ENCODE measurements around the gene CNP. TPM values are rescaled to one million over a fixed set of nuclear protein-coding genes. Genes with fewer than 3 reads are reported as not detected.
A peak's percentile ranks its signal among the peaks of the same experiment; 100 is the strongest.
"Not testable (repeated sequence)": the region's sequence is repeated elsewhere in the genome, so short reads cannot be mapped to it uniquely, and the experiment has no call there.

The CNP gene
- total RNA-seq, 1 donor from 2014 or later = 46.1 TPM

DNA sequence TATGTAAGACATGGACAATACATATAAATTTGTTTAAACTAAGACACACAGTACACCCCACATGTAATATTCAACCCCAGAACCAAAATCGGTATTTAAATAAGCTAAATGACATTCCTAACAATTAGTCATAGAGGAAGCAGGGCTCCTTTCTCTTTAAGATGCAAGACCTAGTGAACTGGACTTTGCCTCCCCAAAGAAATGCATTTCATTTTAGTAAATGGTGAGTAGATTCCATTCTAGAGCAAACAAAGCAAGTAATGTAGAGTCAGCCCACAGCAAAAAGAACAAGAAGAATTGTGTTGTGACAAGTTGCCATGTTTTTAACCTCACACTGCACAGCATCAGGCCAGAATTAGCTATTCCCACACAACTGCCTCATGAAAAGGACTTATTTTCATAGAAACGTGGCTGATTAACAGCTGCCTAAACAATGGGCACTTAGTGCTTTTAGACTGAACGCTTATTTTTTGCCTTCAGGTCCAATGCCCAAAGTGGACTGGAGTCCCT lies 36.3 kb downstream of the CNP start:
- DNase-seq (ENCODE audit: low read depth in 2 of 2) = no peak

DNA sequence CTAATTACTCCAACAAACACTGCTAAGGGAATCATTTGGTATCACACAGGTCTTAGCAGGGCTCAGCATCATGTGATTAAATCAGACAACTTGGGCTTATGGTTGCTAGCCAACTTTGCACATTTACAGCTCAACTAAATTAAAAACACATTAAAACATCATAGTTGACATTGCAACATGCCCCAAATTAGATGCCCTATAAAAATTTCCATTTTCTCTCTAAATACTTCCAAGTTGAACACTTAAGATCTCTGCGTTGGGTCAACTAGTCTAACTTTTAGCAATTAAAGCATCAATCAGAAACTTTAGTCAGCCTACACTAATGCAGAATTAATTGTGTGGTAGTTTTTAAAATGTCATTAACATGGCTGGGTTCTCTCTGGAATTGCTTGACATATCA lies 38.6 kb downstream of the CNP start:
- no peak for DNase-seq (ENCODE audit: low read depth in 2 of 2)

DNA sequence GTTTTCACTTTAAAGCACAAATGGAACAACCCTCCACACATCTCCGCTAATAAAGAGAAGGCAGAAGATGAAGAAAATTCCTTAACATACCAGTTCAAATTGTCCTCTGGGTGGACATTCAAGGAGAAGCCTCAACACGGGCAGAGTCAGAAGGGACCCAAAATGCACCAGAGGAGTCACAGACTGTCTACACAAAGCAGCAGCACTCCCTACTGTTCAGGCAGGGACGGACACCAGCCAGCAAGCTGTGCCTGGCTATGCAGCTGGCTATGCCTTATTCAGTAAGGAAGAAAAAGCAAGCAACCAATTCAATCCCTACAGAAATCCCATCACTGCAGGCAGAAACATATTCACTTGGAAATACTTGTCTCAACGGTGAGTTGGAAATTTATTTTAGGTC lies 42.6 kb downstream of the CNP start:
- no peak for DNase-seq (ENCODE audit: low read depth in 2 of 2)

DNA sequence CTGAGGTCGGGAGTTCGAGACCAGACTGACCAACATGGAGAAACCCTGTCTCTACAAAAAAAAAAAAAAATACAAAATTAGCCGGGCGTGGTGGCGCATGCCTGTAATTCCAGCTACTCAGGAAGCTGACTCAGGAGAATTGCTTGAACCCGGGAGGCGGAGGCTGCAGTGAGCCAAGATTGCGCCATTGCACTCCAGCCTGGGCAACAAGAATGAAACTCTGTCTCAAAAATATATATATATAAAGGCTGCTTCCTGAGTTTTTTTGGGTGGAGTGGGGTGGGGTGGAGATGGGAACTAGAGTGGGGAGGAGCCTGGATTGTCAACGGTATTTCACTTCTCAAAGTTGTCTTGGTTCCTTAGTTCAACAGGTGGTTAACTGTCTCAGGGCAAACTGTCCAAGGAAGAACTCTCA lies 43.7 kb downstream of the CNP start:
- peak in 1 of 2 donors; percentile 24 for DNase-seq (ENCODE audit: low read depth in 2 of 2)

DNA sequence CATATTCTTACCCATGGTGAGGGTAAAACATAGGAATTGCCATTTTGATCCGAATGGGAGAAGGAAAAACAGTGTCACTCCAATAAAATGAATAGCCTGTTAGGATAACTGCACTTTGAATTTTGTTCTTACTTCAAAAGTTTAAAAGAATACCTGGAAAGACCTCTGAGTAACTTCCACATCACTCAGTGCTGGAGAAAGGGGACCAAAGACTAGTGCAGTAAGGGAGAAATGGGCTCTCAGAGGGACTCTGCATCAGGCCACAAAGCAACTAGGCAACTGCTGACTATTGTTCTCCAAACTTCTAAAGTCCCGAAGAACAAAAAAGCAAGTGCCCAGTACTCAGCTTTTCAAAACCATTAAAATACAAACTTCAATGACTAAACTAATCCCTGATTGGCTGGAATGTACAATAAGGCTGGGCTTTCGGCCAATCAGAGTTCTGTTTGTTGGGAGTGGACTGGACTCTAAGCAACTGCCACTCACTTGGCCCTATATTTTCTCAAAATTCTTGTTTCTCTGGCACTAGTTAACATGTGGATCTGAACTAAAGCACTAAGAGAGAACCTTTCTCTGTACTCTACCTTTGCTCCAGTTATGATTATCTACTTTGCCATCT lies 44.4 kb downstream of the CNP start:
- peak in 1 of 2 donors; percentile 35 for DNase-seq (ENCODE audit: low read depth in 2 of 2)

DNA sequence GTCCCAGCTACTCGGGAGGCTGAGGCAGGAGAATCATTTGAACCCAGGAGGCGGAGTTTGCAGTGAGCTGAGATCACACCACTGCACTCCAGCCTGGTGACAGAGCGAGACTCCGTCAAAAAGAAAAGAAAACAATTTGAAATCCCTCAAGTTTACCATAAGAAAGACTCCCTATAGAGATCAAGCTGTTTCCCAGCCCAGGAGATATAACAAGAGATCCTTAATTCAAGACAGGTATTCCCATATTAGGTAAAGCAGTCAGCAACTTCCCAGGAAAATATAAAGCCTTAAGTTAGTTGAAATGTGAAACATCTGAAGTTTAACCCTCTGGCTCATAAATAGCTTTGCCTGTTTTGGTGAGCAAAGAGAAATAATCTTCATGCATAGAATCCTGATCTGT lies 45.8 kb downstream of the CNP start:
- DNase-seq (ENCODE audit: low read depth in 2 of 2) = not testable (repeated sequence)

DNA sequence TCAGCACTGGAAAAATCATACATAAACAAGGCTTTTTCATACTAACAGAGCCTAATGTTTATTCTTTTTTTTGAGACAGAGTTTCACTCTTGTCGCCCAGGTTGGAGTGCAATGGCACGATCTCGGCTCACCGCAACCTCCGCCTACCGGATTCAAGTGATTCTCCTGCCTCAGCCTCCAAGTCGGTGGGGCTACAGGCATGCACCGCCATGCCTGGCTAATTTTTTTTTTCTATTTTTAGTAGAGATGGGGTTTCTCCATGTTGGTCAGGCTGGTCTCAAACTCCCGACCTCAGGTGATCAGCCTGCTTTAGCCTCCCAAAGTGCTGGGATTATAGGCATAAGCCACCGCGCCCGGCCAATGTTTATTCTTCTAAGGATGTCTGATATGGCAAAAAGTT lies 47.1 kb downstream of the CNP start:
- DNase-seq (ENCODE audit: low read depth in 2 of 2) = not testable (repeated sequence)

DNA sequence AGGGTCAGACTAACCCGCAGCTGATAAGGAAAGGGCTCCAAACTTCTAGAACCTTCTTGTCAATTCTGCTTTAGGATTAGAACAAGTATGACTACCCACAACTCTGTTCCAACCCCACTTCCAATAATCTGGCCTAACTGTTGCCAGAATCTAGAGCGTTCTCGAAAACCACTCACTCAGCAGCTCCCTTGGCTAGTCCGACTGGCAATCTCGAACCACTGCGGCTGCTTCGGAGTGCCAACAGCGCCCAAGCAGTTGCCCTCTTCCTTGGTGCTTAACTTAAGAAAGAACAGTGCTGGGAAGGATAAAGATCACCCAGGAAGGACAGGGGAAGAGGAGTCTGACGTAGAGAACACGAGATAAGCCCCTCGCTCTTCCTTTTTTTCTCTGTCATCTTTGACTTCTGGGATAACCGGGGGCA lies 49.8 kb downstream of the CNP start:
- peak in 1 of 2 donors; percentile 17 for DNase-seq (ENCODE audit: low read depth in 2 of 2)

DNA sequence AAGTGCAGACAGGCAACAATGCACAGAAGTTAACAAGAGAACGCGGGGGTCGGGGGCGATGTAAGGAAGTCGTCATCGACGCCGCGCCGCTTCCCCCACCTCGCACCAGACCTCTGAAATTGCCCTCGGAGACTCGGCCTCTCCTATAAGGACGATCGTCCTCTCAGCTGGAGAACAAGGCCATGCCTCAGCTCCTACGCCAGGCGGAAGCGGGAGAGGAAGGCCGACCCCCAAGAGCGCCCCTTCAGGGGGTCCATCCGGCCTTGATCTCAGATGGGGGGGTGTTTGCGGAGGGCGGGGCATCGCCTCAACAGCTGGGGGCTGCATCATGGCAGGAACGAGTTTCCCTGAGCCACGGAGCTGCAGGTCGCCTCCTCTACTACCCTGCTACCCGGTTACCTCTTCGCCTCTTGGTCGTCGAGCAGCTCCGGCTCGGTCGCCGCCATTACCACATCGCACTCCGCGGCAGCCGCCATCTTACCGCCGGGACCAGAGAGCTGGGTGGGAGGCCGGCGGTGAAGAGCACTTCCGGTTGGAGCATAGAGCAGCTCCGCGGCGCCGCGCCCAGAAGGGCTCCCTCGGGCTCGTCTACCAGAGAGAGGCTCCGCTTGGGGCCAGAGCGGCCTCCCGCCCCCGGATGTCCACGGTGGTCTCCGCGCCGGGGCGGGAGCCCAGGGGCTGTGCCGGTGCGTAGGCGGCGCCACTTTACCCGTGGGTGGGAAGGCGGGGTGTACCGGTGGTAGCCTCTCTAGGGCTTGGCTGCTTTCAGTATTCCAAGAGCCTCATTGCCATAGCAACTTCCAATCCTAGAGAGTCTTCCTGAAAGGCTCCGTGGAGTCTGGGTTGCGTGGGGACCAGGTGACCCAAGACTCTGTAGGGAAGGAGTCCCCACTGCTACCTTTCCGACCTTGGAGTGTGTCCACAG lies 50.6 kb downstream of the CNP start, which contains the start of gene DNAJC7:
Gene DNAJC7 (minus strand): TSS at position 499 of the 925 bp plus-strand sequence. CDS start 23 bp downstream, at position 476.
- DNase-seq (ENCODE audit: low read depth in 2 of 2) = peak; percentile 78 to 93

DNA sequence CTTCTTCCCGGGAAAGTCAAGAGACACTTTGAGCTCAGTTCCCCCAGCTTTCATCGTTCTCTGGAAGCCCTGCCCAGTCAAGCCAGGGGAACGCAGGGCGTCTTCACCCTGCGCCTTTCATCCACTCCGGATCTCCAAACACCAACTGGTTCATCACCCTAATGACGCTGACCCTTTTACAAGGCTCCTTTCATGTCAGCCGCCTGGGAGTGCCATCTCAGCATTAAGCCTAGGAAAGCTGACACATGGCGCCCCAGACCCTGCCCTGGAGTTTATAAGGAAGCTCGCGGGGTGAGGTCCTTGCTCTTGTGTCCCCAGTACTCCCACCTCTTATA lies 51.2 kb downstream of the CNP start:
- no peak for DNase-seq (ENCODE audit: low read depth in 2 of 2)

DNA sequence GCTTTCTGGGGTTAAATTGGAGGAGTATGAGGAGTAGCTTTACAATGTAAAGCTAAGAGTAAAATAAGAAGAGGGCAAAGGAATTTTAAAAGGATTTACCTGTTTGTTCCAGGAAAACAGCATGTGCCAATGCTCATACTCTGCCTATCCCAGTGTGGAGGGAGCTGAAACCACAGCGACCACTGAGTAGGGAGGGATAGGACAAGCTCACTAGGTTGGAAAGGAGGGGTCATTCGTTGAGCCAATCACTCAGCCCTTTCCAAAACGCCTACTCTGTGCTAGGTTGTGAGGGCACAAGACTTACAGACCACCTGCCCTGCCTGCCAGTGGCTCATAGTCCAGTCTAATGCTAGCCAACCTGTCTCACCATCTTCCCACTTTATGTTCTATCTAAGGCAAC lies 51.7 kb downstream of the CNP start:
- no peak for DNase-seq (ENCODE audit: low read depth in 2 of 2)

DNA sequence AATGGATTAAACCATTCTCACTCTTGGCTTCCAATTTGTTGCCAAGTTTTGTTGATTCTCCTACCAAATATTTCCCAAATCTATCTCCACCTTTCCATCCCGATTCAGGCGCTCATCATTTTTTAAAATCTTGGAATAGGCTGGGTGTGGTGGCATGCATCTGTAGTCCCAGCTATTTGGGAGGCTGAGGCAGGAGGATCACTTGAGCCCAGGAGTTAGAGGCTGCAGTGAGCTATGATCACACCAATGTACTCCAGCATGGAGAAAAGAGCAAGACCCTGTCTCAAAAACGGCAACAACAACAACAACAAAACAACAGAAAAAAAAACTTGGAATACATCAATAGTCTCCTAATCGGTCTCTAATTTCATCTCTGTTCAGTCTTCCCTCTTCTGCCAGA lies 52.4 kb downstream of the CNP start:
- DNase-seq (ENCODE audit: low read depth in 2 of 2) = no peak

DNA sequence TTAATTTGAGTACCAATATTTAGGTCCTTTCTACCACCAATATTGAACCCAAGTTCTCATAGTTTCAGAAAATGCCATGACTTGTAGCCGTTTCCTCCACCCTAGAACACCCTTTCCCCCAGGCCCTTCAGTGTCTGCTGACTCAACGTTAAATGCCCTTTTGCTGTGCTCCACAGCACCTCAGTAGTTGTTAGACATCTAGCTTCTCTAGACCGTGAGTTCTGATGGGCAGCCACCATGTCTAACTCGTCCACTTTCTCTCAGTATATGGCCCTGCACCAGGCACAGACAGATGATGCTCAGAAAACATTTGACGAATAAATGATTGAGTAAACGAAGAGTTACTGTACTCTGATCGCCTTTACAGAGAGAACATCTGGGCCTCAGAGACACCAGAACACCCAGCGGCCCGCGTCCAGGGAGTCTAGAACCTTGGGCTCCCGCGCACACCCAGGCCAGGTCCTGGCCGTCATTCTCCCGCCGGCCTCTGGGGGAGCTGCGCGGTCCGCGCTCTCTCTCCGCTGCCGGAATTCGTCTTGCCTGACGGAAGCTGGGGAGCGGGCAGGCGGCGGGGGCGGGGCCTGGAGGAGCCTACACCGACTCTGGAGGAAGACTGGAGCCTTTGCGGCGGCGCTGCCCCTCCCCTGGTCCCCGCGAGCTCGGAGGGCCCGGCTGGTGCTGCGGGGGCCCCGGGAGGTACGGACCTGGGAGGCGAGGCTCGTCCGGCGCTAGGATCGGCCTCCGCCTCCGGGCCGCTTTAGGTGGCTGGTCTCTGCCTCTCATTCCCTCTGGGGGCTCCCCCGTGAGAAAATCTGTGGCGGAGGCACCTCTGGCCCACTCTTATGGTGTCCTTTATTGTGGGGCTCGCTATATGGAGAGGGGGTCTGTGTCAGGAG lies 53.2 kb downstream of the CNP start, which contains the start of gene NKIRAS2:
Gene NKIRAS2 (plus strand): TSS at position 582 of the 896 bp plus-strand sequence. CDS start 1,488 bp downstream, outside the sequence.
- peak; percentile 65 to 94 for DNase-seq (ENCODE audit: low read depth in 2 of 2)

DNA sequence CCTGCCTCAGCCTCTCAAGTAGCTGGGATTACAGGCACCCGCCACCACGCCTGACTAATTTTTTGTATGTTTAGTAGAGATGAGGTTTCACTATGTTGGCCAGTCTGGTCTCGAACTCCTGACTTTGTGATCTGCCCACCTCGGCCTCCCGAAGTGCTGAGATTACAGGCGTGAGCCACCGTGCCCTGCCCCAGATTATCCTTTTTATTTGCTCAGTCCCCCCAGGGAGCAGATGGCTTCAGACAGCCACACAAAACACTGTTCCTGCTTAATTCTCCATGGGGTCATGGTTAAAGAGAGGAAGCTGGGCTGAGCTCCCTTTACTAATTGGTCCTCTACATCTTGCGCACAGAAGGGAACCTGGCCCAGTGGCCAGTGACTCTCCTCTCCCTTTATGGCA lies 54.2 kb downstream of the CNP start:
- not testable (repeated sequence) for DNase-seq (ENCODE audit: low read depth in 2 of 2)

DNA sequence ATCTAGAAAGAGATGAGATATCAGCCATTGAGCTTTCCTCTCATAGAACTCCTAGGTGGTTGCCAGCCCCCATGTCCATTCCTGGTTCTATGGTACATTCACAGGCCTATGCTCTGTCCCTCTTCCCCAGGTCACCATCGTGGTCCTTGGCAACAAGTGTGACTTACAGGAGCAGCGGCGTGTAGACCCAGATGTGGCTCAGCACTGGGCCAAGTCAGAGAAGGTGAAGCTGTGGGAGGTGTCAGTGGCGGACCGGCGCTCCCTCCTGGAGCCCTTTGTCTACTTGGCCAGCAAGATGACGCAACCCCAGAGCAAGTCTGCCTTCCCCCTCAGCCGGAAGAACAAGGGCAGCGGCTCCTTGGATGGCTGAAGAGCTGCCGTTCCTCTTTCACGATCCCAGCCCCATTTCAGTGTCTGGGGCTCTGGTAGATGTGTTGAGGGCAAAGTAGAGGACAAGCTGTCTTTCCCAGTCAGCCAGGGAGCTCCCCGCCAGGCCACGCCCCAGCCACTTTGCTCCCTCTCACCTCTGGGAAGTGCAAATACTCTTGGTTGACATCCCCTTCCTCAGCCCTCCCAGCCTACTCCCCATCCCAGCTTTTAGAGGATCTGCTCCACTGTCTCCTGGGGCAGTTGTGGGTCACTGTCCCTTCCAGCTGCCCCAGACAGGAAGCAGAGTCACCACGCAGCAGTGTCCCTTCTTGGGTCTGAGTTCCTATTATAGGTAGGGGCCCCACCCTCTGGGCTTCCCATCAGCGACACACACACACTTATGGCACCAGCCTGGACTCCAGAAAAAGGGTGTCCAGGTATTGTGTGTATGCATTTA lies 57.1 kb downstream of the CNP start:
- DNase-seq (ENCODE audit: low read depth in 2 of 2) = no peak

DNA sequence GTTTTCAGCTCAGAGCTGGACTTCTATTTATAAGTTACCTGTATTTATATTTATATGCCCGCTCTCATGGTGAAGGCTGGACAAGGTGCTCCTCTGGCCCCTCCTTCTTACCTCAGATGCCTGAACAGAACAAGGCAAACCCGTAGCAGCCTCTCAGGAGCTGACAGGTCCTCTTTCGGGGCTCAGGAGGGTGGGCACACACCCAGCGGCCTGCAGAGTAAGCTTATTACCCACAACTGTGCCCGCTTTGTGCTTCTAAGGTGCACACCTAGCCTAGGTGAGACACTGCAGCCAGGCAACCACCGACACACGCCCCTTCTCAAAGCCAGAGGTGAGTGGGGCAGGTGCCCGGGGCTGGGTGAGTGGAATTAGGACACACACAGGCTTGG lies 58.6 kb downstream of the CNP start:
- no peak for DNase-seq (ENCODE audit: low read depth in 2 of 2)

DNA sequence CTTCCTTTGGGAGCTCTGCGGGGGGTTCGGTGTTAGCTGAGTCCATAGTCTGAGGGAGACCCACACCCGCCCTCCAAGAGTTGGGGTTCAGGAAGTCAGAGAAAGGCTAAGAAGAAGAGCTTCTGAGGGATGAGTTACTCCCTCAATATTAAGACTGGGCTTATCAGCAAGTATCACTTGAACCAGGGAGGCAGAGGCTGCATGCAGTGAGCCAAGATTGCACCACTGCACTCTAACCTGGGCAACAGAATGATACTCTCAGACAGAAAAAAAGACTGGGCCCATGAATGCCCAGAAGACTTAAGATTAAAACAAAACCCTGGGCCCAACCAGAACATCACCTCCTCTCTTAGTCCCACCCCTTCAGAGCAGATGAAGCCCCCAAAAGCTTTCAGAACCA lies 59.3 kb downstream of the CNP start:
- DNase-seq (ENCODE audit: low read depth in 2 of 2) = no peak

DNA sequence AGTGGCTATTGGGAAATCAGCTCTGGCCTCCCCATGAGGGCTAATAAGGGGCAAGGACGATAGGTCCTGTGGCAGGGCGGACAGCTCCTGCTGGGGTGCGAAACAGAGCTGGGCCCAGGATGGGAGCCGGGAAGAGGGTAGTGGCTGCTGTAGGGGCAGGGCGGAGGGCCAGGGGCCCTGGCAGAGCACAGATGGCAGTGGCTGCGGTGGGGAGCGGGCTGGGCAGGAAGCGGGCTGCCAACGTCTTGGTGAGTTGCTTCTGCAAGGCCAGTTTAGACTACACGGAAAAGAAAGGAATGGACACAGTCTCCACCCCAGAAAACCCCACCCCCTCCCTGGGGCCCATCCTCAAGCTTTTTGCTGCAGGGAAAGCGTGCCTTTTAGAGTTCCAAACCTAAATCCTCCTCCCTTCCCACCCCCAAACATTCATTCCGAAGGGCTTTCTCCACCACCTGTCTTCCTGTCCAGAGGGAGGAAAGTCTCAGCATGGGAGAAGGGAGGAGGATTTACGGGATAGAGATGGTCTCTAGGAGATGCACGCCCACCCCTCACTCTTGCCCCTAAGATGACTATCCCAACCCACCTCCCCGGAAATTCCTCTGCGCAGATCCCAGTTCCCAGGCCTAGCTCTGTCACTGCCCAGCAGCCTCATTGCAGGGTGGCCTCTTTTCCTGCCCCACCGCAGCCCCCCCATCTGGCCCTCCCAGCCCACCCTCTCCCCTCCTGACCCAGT lies 60.4 kb downstream of the CNP start:
- DNase-seq (ENCODE audit: low read depth in 2 of 2) = no peak

Measured in dermis microvascular lymphatic vessel endothelial cell (primary cell).